Natural killer cell (primary cell): ENCODE measurements around the gene IMP3. TPM values are rescaled to one million over a fixed set of nuclear protein-coding genes. Genes with fewer than 3 reads are reported as not detected.

ENCODE experiments used
- ATAC-seq, 3 donors: fragments of 150-1000 bp in 2 of 3; fragments of 200-7000 bp in 1 of 3; cut with Tn5 transposase; 1 replicate in 1 of 3; 2 replicates in 2 of 3; pipeline ENCODE4 v1.10.0; 2021; ENCODE audit warnings: mild to moderate bottlenecking in 2 of 3, moderate library complexity in 2 of 3
- DNase-seq, 2 donors: peaks; one replicate each; pipeline versions ENCODE4 v3.0.0 to v3.0.0-alpha.2; 2013 to 2021; ENCODE audit warnings: mixed read lengths in 1 of 2
- H3K27ac ChIP-seq: one replicate; pipeline ENCODE4 v1.5.1; 2013; ENCODE audit warnings: mild to moderate bottlenecking, low read length
- H3K27me3 ChIP-seq: one replicate; pipeline ENCODE4 v1.6.1; 2013; ENCODE audit warnings: low read length; ENCODE audit not compliant: control insufficient read depth, insufficient read depth
- H3K36me3 ChIP-seq: one replicate; pipeline ENCODE4 v1.6.1; 2013; ENCODE audit warnings: low read length; ENCODE audit not compliant: control insufficient read depth, insufficient read depth
- H3K4me1 ChIP-seq: one replicate; pipeline ENCODE4 v1.6.1; 2013; ENCODE audit warnings: low read length; ENCODE audit not compliant: control insufficient read depth, insufficient read depth
- H3K4me3 ChIP-seq: one replicate; pipeline ENCODE4 v1.5.1; 2013; ENCODE audit warnings: low read length
- H3K9me3 ChIP-seq: one replicate; pipeline ENCODE4 v1.6.1; 2013; ENCODE audit warnings: low read length; ENCODE audit not compliant: control insufficient read depth, insufficient read depth
- H3K27ac Mint-ChIP-seq, 2 donors: one replicate each; pipeline ENCODE4 v1.8.0; 2022; ENCODE audit warnings: mild to moderate bottlenecking in 2 of 2, mixed read lengths in 2 of 2, moderate library complexity in 1 of 2
- H3K27me3 Mint-ChIP-seq, 2 donors: one replicate each; pipeline ENCODE4 v1.8.0; 2022; ENCODE audit warnings: low read depth in 2 of 2, mixed read lengths in 2 of 2
- H3K36me3 Mint-ChIP-seq: one replicate; pipeline ENCODE4 v1.8.0; 2022; ENCODE audit warnings: mixed read lengths
- H3K4me1 Mint-ChIP-seq, 2 donors: one replicate each; pipeline ENCODE4 v1.8.0; 2022; ENCODE audit warnings: mixed read lengths in 2 of 2
- H3K4me3 Mint-ChIP-seq: one replicate; pipeline ENCODE4 v1.8.0; 2022; ENCODE audit warnings: mild to moderate bottlenecking, moderate library complexity, mixed read lengths
- H3K9me3 Mint-ChIP-seq, 2 donors: one replicate each; pipeline ENCODE4 v1.8.0; 2022; ENCODE audit warnings: mixed read lengths in 2 of 2
- WGBS: methylation state at CpG from one replicate; pipeline ENCODE4 v1.1.7; 2013; ENCODE audit warnings: missing lambda C conversion rate; ENCODE audit not compliant: insufficient coverage; 5-methylcytosine and 5-hydroxymethylcytosine counted together
- intact Hi-C: fragments of 100-400 bp; cut with micrococcal nuclease; formaldehyde crosslinking; loops from one replicate; pipeline ENCODE4 v1.14.2; 2022
- total RNA-seq, 4 donors: library from RNA; stranded (reverse); fragments of 120-200 nt in 1 of 4; gene quantifications; one replicate each; pipeline versions ENCODE4 v1.2.3 to v1.2.4, GENCODE V29; 2013 to 2022
- TF ChIP-seq, protein P1 (sequence below): fragments of 200-600 bp; IDR thresholded peaks from one replicate; pipeline ENCODE4 v1.8.0; 2022; ENCODE audit warnings: antibody characterized with exemption

The IMP3 gene
- total RNA-seq, 3 donors from 2014 or later (not counting 1 experiment from before 2014, with no cell fraction given): 22.9 to 37.1 (median 35.8) TPM

DNA sequence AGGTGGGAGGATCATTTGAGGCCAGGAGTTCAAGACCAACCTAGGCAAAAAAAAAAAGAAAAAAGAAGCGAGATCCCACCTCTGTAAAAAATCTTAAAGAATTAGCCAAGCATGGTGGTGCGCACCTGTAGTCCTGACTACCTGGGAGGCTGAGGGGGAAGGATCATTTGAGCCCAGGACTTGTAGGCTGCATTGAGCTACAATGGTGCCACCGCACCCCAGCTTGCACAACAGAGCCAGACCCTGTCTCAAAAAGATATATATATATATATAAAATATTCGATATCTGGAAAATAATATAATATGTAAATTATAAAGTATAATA lies 1.1 kb upstream of the IMP3 start:
- peak overlapping the region; percentile 91 for H3K4me3 Mint-ChIP-seq
- TF ChIP-seq, protein P1, sequence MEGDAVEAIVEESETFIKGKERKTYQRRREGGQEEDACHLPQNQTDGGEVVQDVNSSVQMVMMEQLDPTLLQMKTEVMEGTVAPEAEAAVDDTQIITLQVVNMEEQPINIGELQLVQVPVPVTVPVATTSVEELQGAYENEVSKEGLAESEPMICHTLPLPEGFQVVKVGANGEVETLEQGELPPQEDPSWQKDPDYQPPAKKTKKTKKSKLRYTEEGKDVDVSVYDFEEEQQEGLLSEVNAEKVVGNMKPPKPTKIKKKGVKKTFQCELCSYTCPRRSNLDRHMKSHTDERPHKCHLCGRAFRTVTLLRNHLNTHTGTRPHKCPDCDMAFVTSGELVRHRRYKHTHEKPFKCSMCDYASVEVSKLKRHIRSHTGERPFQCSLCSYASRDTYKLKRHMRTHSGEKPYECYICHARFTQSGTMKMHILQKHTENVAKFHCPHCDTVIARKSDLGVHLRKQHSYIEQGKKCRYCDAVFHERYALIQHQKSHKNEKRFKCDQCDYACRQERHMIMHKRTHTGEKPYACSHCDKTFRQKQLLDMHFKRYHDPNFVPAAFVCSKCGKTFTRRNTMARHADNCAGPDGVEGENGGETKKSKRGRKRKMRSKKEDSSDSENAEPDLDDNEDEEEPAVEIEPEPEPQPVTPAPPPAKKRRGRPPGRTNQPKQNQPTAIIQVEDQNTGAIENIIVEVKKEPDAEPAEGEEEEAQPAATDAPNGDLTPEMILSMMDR: peak; percentile 9
- peak overlapping the region; percentile 89 to 93 for H3K27ac Mint-ChIP-seq
- no peak for DNase-seq
- no peaks in the 10 kb centered on the region for H3K9me3 Mint-ChIP-seq
- Histone ChIP-seq H3K4me1 (peaks cover 40% of the 10 kb centered on the region), H3K9me3 (no peaks in the 10 kb centered on the region), H3K27ac (peak overlapping the region; percentile 83), H3K4me3 (no peak overlapping the region), H3K27me3 (no peaks in the 10 kb centered on the region), H3K36me3 (peaks cover 2% of the 10 kb centered on the region)
- ATAC-seq: no peak
- WGBS: 72% methylated on average over 2 of the region's 4 CpGs
- intact Hi-C loops: loop anchor here (1.0 to 10.0 kb wide), 3 partner anchors 44 to 276 kb away; partner anchors contain the start of gene MAN2C1
- H3K4me1 Mint-ChIP-seq: peaks cover 31 to 37% of the 10 kb centered on the region in 2 donors
- peaks cover 0 to 2% of the 10 kb centered on the region in 2 donors for H3K27me3 Mint-ChIP-seq
- H3K36me3 Mint-ChIP-seq: no peaks in the 10 kb centered on the region

DNA sequence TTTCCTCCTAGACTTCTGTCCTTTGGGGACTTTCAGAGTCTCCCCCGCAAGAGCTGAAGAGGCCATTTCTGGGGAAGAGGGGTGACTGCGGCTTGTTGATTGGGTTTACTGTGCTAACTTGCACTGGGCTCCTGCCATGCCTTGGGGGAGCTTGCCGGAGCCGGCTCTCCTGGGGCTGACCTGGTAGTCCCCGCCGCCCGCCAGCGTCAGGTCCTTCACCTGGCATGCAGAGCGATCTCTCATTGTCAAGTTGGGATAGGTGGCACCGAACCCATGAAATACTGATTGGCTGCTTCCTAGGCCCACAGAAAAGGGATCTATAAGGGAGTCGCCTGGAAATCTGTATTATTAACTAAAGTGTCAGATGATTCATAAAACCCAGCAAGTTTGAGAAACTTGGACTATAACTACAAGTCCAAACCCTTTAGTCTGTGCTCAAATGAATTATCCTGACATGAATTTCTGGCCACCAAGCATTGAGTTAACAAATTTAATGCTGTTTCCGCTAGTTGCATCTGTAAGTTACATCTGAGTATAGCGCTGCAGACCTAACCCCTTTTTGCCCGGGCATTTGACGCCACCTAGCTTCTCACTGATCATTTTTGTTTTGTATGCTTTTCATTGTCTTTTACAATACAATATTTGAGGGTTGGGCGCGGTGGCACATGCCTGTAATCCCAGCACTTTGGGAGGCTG lies 607 bp upstream of the IMP3 start:
- DNase-seq (peak in 1 of 2 donors; percentile 83), ATAC-seq (peak; percentile 42 to 52 (median 47))
- H3K36me3 ChIP-seq: peaks cover 2% of the 10 kb centered on the region
- Mint-ChIP-seq H3K4me1 (peaks cover 30 to 39% of the 10 kb centered on the region in 2 donors), H3K36me3 (no peaks in the 10 kb centered on the region), H3K27ac (peak overlapping the region; percentile 89 to 93), H3K27me3 (peaks cover 0 to 2% of the 10 kb centered on the region in 2 donors), H3K9me3 (no peaks in the 10 kb centered on the region), H3K4me3 (peak overlapping the region; percentile 91)
- TF ChIP-seq, protein P1: peak; percentile 55
- H3K27ac ChIP-seq: peak overlapping the region; percentile 83
- H3K4me3 ChIP-seq: peak overlapping the region; percentile 89
- H3K9me3 ChIP-seq: no peaks in the 10 kb centered on the region
- H3K4me1 ChIP-seq: peaks cover 40% of the 10 kb centered on the region
- intact Hi-C loops: loop anchor here (1.0 to 10.0 kb wide), 6 partner anchors 15 to 276 kb away; partner anchors contain the start of genes MAN2C1, PTPN9 and SNUPN
- H3K27me3 ChIP-seq: no peaks in the 10 kb centered on the region
- 0% methylated on average over 17 of the region's 17 CpGs for WGBS

DNA sequence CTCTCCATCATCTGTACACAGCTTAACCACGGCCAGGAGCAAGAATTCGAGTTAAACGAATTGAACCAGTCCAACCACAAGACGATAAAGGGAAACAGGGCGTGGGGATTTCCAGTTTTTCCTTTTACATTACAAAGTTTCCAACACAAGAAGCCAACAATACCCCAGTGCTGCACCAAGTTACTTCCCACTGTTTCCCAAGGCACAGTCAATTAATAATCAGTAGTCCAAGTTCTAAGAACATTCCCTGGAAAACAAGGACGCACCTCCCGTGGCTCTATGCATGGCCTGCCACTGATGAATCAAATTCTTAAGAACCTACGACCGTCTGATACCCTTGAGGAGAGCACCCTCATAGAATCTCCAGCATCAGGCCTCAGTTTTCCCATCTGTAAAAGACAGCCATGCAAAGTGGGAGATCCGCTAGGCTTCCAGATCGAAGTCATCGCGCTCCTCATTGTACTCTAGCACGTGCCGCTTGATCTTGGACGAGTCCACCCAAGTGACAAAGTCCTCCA lies 774 bp downstream of the IMP3 start:
- Histone ChIP-seq H3K27me3 (no peaks in the 10 kb centered on the region), H3K27ac (peak overlapping the region; percentile 83), H3K9me3 (no peaks in the 10 kb centered on the region), H3K4me1 (peaks cover 40% of the 10 kb centered on the region), H3K4me3 (peak overlapping the region; percentile 89), H3K36me3 (peaks cover 2% of the 10 kb centered on the region)
- peak in 1 of 2 donors; percentile 62 for DNase-seq
- Mint-ChIP-seq H3K36me3 (no peaks in the 10 kb centered on the region), H3K4me3 (peak overlapping the region; percentile 91), H3K4me1 (peaks cover 30 to 39% of the 10 kb centered on the region in 2 donors), H3K9me3 (no peaks in the 10 kb centered on the region), H3K27me3 (peaks cover 0 to under 1% of the 10 kb centered on the region in 2 donors), H3K27ac (peak overlapping the region; percentile 89 to 93)
- intact Hi-C loops: no loop called here
- TF ChIP-seq, protein P1: no peak
- 1% methylated on average over 16 of the region's 16 CpGs for WGBS
- no peak for ATAC-seq
